LNCaP clone FGC (cell line): ENCODE measurements around the gene HOXB8.

Source experiments
- DNase-seq: peaks from one replicate; pipeline ENCODE4 v3.0.0-alpha.2; 2011; ENCODE audit warnings: low read depth
- H3K4me3 ChIP-seq: 2 replicates; pipeline ENCODE4 v1.5.1; 2011; ENCODE audit warnings: mild to moderate bottlenecking, low read depth, low read length, control low read depth
- CTCF ChIP-seq: IDR thresholded peaks from 2 replicates; pipeline ENCODE4 v1.5.1; 2012; ENCODE audit warnings: mild to moderate bottlenecking; ENCODE audit not compliant: control insufficient read depth, insufficient read depth; ENCODE audit errors: extremely low read depth

Gene HOXB8

GRCh38 chr17:48589060-48589830 is 25.8 kb downstream of the HOXB8 start:
- no peak for TF ChIP-seq CTCF
- DNase-seq, result no peak
- no peak overlapping the region for H3K4me3 ChIP-seq

DNA sequence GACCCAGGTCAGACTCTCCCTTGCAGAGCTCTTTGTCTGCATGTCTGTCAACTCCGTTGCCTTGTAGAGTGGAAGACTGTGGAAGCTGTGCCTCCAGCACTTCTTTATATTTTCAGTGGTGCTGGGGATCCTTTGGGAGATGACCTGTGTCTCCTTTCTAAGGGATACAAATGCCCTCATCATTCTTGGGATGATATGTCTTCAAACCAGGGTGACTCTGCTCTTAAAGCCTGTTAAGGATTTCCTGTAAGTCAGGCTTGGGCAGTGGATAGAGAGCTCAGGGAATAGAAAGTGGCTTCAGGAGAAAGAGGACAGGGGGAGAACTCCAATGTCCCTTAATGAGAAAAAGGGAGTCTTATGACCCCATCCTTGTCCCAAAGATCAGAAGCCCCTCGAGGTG is 26.6 kb downstream of the HOXB8 start:
- DNase-seq, result no peak
- TF ChIP-seq CTCF, result no peak

GRCh38 chr17:48588074-48588415 is 27.0 kb downstream of the HOXB8 start:
- DNase-seq, result no peak
- no peak for TF ChIP-seq CTCF
- H3K4me3 ChIP-seq, result no peak overlapping the region

More for the DNA sequence above, 26.6 kb downstream of the HOXB8 start:
- H3K4me3 ChIP-seq, result no peak overlapping the region

- no peak for TF ChIP-seq CTCF
- no peak for DNase-seq
- no peak overlapping the region for H3K4me3 ChIP-seq
These were observed 27.6 kb downstream of the HOXB8 start for GRCh38 chr17:48587276-48588073.

DNA sequence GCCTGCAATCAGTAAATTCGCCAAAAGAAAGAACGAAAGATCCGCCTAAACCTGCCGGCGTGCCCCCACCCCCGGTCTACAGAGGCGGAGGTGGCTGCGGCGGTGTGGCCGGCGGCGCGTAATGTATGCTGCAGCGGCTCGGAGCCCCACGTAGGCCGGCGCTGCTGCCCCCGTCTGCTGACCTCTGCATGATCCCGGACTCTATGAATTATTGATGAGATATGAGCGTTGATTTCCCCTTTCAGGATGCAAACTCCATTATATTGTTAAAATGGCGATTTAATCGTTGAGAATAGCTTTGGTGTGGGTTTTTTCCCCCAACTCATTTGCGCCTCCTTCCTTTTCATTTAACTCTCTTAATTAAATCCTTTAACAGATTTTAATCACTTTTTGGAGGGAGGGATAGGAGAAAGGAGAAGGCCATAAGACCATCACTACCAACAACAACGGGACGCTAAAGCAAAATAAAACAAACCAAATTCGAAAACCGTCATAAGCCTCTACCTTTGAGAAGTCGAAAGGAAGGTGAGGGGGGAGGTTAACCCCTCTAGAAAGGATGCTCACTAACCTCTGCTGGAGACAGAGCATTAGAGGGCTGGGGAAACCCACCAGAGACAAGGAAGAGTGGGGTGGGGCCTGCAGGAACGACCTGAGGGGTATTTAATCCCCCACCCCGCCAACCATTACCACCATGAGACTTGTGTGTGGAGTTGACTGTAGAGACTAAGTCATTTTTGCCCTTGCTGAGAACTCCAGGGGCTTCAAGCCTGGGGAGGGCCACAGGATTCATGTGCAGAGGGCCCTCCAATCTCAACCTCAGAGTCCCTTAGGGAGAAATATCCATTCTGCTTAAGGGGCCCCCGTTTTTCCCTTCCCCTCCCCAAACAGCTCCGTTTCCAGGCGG is 28.5 kb downstream of the HOXB8 start:
- no peak for DNase-seq
- TF ChIP-seq CTCF, result no peak
- no peak overlapping the region for H3K4me3 ChIP-seq

GRCh38 chr17:48584223-48584741 is 30.8 kb downstream of the HOXB8 start:
- no peak overlapping the region for H3K4me3 ChIP-seq
- no peak for TF ChIP-seq CTCF
- DNase-seq, result no peak
